Loucy (cell line): ENCODE data around the gene FEZF2.

ENCODE experiments used
- H2AFZ ChIP-seq: fragments of 200-600 bp; sonication (generic); 2 replicates; pipeline ENCODE4 v1.6.0; 2016; ENCODE audit warnings: antibody characterized with exemption, mild to moderate bottlenecking, low read length, moderate library complexity
- H3F3A ChIP-seq: fragments of 200-600 bp; 2 replicates; pipeline ENCODE4 v1.6.0; 2016; ENCODE audit warnings: antibody characterized with exemption, low read depth, mild to moderate bottlenecking
- H3K27me3 ChIP-seq: fragments of 200-600 bp; sonication (generic); 2 replicates; pipeline ENCODE4 v1.6.1; 2014; ENCODE audit warnings: low read length, mild to moderate bottlenecking; ENCODE audit not compliant: insufficient read depth, poor library complexity, severe bottlenecking
- H3K36me3 ChIP-seq: fragments of 200-600 bp; sonication (generic); 2 replicates; pipeline ENCODE4 v1.6.1; 2016; ENCODE audit warnings: low read length; ENCODE audit not compliant: insufficient read depth
- H3K4me1 ChIP-seq: fragments of 200-600 bp; sonication (generic); 2 replicates; pipeline ENCODE4 v1.5.1; 2014; ENCODE audit warnings: low read length, mild to moderate bottlenecking; ENCODE audit not compliant: insufficient read depth, poor library complexity, severe bottlenecking
- H3K4me2 ChIP-seq: fragments of 200-600 bp; sonication (generic); 2 replicates; pipeline ENCODE4 v1.6.0; 2014; ENCODE audit warnings: antibody characterized with exemption, low read length, low read depth, mild to moderate bottlenecking; ENCODE audit not compliant: poor library complexity, severe bottlenecking
- H3K4me3 ChIP-seq: fragments of 200-600 bp; sonication (generic); 2 replicates; pipeline ENCODE4 v1.5.1; 2014; ENCODE audit warnings: low read length, mild to moderate bottlenecking, mixed read lengths; ENCODE audit not compliant: poor library complexity, severe bottlenecking
- H3K79me2 ChIP-seq: fragments of 200-600 bp; sonication (generic); 2 replicates; pipeline ENCODE4 v1.6.1; 2014; ENCODE audit warnings: low read length; ENCODE audit not compliant: insufficient read depth
- H3K9ac ChIP-seq: fragments of 200-600 bp; sonication (generic); 2 replicates; pipeline ENCODE4 v1.6.0; 2014; ENCODE audit warnings: mild to moderate bottlenecking, low read depth, low read length, moderate library complexity; ENCODE audit not compliant: poor library complexity, severe bottlenecking
- H3K9me2 ChIP-seq: fragments of 200-600 bp; sonication (generic); replicated peaks from 2 replicates; pipeline ENCODE4 v1.6.1; 2016; ENCODE audit warnings: low read depth, low read length, mixed read lengths
- H3K9me3 ChIP-seq: fragments of 200-600 bp; sonication (generic); 2 replicates; pipeline ENCODE4 v1.6.1; 2014; ENCODE audit warnings: mild to moderate bottlenecking, antibody characterized with exemption, low read length, low read depth; ENCODE audit not compliant: insufficient read depth
- H4K20me1 ChIP-seq: fragments of 200-600 bp; sonication (generic); 2 replicates; pipeline ENCODE4 v1.6.0; 2014; ENCODE audit warnings: antibody characterized with exemption, low read length, mild to moderate bottlenecking; ENCODE audit not compliant: insufficient read depth, poor library complexity, severe bottlenecking
- CTCF ChIP-seq: fragments of 200-600 bp; sonication (generic); conservative IDR thresholded peaks from 2 replicates; pipeline ENCODE4 v1.5.1; 2014; ENCODE audit warnings: mild to moderate bottlenecking, antibody characterized with exemption, low read length
- EZH2phosphoT487 ChIP-seq: fragments of 200-600 bp; IDR thresholded peaks from 2 replicates; pipeline ENCODE4 v1.6.1; 2018; ENCODE audit warnings: antibody characterized with exemption, mild to moderate bottlenecking, moderate library complexity, borderline replicate concordance

FEZF2 gene

GRCh38 chr3:62387251-62387650 is 13.9 kb upstream of the FEZF2 start:
- Histone ChIP-seq H3K27me3 (no peaks in the 10 kb centered on the region), H3K79me2 (no peaks in the 10 kb centered on the region), H3F3A (no peaks in the 10 kb centered on the region), H3K4me1 (no peaks in the 10 kb centered on the region), H3K4me3 (no peak overlapping the region), H3K9ac (no peak overlapping the region), H3K9me3 (no peaks in the 10 kb centered on the region), H3K9me2 (no peaks in the 10 kb centered on the region), H3K36me3 (no peaks in the 10 kb centered on the region), H4K20me1 (no peaks in the 10 kb centered on the region), H2AFZ (no peak overlapping the region), H3K4me2 (no peak overlapping the region)
- TF ChIP-seq EZH2phosphoT487 (no peak), CTCF (no peak)

DNA sequence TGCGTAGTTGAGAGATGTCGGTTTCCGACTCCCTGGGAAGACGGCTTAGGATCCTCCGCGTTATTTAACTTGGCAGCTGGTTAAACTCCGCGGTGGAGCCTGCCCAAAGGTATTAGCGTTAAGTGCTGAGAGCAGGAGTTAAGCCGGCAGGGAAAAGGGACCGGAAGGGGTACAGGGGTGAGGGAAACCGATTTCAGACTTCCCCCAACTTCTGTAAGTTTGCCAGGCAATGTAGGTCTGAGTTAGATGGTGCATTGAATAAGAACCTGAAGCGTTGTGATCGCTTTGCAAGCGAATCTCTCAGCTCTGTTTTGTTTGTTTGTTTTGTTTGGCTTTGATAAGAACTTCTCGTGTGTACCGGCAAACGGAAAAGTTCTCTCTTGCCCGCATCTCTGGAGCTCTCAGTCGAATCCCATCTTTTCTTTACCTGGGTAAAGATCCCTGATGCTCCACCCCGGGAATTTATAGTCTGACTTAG is 6.0 kb upstream of the FEZF2 start:
- Histone ChIP-seq H3F3A (no peaks in the 10 kb centered on the region), H3K4me1 (no peaks in the 10 kb centered on the region), H3K9ac (no peak overlapping the region), H2AFZ (no peak overlapping the region), H3K36me3 (no peaks in the 10 kb centered on the region), H3K4me2 (no peak overlapping the region), H3K9me3 (no peaks in the 10 kb centered on the region), H3K9me2 (no peaks in the 10 kb centered on the region), H3K27me3 (no peaks in the 10 kb centered on the region), H3K79me2 (no peaks in the 10 kb centered on the region), H3K4me3 (no peak overlapping the region), H4K20me1 (no peaks in the 10 kb centered on the region)
- TF ChIP-seq EZH2phosphoT487 (no peak), CTCF (no peak)

DNA sequence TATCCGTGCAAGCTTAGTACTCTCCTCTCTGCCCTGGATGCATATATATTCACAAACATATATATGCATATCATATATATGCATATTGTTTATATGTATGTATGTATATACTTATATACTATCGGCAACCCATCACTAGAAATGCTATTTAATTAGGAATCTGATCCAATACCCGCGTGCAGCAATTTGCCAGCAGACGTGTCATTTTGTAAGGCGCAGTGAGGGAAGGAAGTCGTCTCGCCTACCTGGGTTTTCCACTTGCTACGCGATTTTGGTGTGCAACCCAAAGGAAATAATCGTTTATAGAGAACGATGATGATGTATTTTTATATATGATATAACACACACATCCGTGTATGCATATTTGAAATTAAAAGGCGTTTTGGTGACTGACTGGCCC is 5.6 kb upstream of the FEZF2 start:
- H3K9ac ChIP-seq = no peak overlapping the region
- H3K36me3 ChIP-seq = no peaks in the 10 kb centered on the region
- no peaks in the 10 kb centered on the region for H3K9me3 ChIP-seq
- no peaks in the 10 kb centered on the region for H3K9me2 ChIP-seq
- no peaks in the 10 kb centered on the region for H3F3A ChIP-seq
- H3K4me3 ChIP-seq = no peak overlapping the region
- no peaks in the 10 kb centered on the region for H3K27me3 ChIP-seq
- H4K20me1 ChIP-seq = no peaks in the 10 kb centered on the region
- no peak overlapping the region for H3K4me2 ChIP-seq
- H2AFZ ChIP-seq = no peak overlapping the region
- H3K79me2 ChIP-seq = no peaks in the 10 kb centered on the region
- H3K4me1 ChIP-seq = no peaks in the 10 kb centered on the region
- TF ChIP-seq CTCF (no peak), EZH2phosphoT487 (no peak)
